ENCODE results near the gene CCDC86.

The CCDC86 gene

GRCh38 chr11:60847896-60848295 is 6.0 kb downstream of the CCDC86 start:
- no peak for ATAC-seq
- TF ChIP-seq RARB (CRISPR knock-in tag; IDR thresholded peaks at IDR 0.05) (no peak), ZNF565 (CRISPR knock-in tag; conservative IDR thresholded peaks at IDR 0.05; ENCODE audit: low read depth) (no peak), PATZ1 (CRISPR knock-in tag; IDR thresholded peaks at IDR 0.05; ENCODE audit: borderline replicate concordance) (no peak), ZNF8 (CRISPR knock-in tag; IDR thresholded peaks at IDR 0.05) (no peak), ZFP30 (CRISPR knock-in tag; IDR thresholded peaks at IDR 0.05) (no peak), ZC3H10 (CRISPR knock-in tag; IDR thresholded peaks at IDR 0.05) (no peak)
- TF ChIP-seq, protein P1, sequence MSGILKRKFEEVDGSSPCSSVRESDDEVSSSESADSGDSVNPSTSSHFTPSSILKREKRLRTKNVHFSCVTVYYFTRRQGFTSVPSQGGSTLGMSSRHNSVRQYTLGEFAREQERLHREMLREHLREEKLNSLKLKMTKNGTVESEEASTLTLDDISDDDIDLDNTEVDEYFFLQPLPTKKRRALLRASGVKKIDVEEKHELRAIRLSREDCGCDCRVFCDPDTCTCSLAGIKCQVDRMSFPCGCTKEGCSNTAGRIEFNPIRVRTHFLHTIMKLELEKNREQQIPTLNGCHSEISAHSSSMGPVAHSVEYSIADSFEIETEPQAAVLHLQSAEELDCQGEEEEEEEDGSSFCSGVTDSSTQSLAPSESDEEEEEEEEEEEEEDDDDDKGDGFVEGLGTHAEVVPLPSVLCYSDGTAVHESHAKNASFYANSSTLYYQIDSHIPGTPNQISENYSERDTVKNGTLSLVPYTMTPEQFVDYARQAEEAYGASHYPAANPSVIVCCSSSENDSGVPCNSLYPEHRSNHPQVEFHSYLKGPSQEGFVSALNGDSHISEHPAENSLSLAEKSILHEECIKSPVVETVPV (CRISPR knock-in tag; IDR thresholded peaks at IDR 0.05), result no peak

GRCh38 chr11:60848714-60849151 is 6.8 kb downstream of the CCDC86 start:
- ATAC-seq, result no peak
- TF ChIP-seq TOX (CRISPR knock-in tag; IDR thresholded peaks at IDR 0.05; ENCODE audit: borderline replicate concordance), result no peak

- no peak for ATAC-seq
- no peak for TF ChIP-seq RARB (CRISPR knock-in tag; IDR thresholded peaks at IDR 0.05)
- TF ChIP-seq ZNF8 (CRISPR knock-in tag; IDR thresholded peaks at IDR 0.05), result no peak
- TF ChIP-seq ARNTL (CRISPR knock-in tag; IDR thresholded peaks at IDR 0.05; ENCODE audit: borderline replicate concordance, low read depth), result no peak
- TF ChIP-seq OSR1 (CRISPR knock-in tag; IDR thresholded peaks at IDR 0.05), result no peak
- TF ChIP-seq, protein P2, sequence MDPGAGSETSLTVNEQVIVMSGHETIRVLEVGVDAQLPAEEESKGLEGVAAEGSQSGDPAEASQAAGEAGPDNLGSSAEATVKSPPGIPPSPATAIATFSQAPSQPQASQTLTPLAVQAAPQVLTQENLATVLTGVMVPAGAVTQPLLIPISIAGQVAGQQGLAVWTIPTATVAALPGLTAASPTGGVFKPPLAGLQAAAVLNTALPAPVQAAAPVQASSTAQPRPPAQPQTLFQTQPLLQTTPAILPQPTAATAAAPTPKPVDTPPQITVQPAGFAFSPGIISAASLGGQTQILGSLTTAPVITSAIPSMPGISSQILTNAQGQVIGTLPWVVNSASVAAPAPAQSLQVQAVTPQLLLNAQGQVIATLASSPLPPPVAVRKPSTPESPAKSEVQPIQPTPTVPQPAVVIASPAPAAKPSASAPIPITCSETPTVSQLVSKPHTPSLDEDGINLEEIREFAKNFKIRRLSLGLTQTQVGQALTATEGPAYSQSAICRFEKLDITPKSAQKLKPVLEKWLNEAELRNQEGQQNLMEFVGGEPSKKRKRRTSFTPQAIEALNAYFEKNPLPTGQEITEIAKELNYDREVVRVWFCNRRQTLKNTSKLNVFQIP (CRISPR knock-in tag; IDR thresholded peaks at IDR 0.05; ENCODE audit: borderline replicate concordance, low read depth), result no peak
- TF ChIP-seq SNAI2 (CRISPR knock-in tag; IDR thresholded peaks at IDR 0.05), result no peak
- TF ChIP-seq ZFP30 (CRISPR knock-in tag; IDR thresholded peaks at IDR 0.05), result no peak
Observed at GRCh38 chr11:60849641-60850520, 8.0 kb downstream of the CCDC86 start.

DNA sequence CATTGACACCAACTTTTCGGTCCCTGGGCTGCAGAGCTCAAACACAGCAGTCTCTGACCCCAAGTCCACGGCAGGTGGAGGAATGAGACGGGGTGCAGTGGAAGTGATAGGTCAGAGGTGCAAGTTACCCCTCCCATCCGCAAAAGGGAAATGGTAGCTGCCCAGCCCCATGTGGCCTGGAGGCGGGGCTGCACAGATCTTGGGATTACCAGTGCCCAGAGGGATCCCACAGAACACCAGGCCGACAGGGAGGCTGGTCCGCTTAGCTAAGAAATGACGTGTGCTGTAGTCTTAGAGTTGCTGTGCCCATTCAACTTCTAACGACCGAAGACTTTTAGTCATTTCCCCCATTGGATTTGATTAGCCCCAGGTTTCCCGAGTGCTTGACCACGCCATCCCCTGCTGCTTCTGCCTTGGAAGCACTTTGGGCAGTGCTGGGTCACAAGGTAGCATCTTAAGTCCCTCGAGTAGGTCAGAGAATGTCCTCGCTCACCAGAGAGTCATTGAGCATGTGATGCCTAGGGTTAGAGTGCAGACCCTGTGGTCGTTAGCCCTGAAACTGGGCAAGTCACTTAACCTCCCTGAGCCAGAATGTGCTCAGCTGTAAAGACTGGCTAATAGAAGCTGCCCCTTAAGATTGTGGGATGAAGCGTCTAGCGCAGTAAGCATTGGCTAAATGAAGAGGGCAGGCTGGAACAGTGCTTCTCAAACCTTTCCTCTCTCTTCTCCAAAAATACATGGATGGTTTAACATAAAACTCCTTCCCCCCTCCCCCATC is 9.6 kb downstream of the CCDC86 start:
- ATAC-seq, result no peak
- TF ChIP-seq SNAI2 (CRISPR knock-in tag; IDR thresholded peaks at IDR 0.05) (no peak), PATZ1 (CRISPR knock-in tag; IDR thresholded peaks at IDR 0.05; ENCODE audit: borderline replicate concordance) (no peak)
- TF ChIP-seq, protein P2 (CRISPR knock-in tag; IDR thresholded peaks at IDR 0.05; ENCODE audit: borderline replicate concordance, low read depth), result no peak
